H54 (cell line): Measurements from ENCODE around the gene G0S2.

Source experiments
- DNase-seq: peaks from one replicate; pipeline ENCODE4 v3.0.0; 2011; ENCODE audit warnings: low spot score, mixed read lengths; ENCODE audit not compliant: insufficient read length
- FAIRE-seq: peaks from 3 replicates; lab custom pipeline; 2011; peaks lifted over from hg19 to GRCh38; lab: Jason Lieb, UNC
- POLR2A ChIP-seq: IDR thresholded peaks from 2 replicates; pipeline ENCODE4 v1.6.1; 2011; ENCODE audit warnings: low read depth, mild to moderate bottlenecking, low read length

G0S2 gene, protein sequence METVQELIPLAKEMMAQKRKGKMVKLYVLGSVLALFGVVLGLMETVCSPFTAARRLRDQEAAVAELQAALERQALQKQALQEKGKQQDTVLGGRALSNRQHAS

DNA sequence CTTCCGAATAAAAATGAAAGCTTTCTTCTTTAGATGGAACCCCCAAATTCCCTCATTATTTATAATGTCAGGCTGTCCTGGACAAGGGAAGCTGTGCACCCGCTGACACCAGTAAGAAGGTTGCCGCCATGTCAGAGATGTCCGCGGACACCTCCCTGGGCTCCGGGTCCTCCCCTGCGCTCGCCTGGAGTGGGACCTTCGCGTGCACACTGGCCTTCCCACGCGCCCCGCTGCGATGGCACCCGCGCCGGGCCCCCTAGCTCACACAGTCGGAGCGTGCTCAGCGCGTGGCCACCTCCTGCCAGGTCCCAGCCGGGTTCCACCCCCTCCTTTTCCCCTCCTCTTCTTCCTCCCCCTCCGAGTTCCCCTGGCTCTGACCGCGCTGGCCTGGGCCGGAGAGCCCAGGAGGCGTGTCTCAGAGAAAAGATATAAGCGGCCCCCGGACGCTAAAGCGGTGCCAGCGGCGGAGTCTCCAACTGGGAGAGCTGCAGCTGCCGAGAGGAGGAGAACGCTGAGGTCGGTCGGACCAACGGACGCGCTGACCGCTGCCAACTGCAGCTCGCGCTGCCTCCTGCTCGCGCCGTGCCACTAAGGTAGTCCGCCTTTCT, at the start of gene G0S2:
Gene G0S2 (plus strand): TSS at position 456 of the 608 bp plus-strand sequence. CDS start 273 bp downstream, outside the sequence.
- DNase-seq (no peak), FAIRE-seq (no peak)
- no peak for TF ChIP-seq POLR2A

DNA sequence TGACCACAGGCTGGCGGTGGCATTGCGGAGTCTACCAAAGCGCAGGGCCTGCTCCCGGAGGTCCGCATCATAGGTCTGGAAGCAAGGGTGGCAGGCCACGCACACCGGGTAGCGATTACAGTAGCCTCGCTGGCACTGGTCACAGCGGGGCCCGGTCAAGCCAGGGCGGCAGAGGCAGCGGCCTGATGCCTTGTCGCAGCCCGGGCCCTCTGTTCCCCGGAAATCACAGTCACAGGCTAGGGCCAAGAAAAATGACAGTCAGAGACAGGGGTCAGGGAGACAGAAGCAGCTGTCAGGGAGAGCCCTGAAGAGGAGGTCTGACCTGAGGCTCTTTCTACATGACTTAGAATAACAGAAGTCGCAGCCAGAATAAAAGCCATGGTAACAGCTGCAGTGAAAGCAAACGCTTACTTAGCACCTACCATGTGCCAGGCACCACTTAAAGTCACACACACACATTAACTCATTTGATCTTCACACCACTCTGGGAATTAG, 49.4 kb upstream of the G0S2 start:
- FAIRE-seq (no peak), DNase-seq (no peak)
- TF ChIP-seq POLR2A, result no peak

DNA sequence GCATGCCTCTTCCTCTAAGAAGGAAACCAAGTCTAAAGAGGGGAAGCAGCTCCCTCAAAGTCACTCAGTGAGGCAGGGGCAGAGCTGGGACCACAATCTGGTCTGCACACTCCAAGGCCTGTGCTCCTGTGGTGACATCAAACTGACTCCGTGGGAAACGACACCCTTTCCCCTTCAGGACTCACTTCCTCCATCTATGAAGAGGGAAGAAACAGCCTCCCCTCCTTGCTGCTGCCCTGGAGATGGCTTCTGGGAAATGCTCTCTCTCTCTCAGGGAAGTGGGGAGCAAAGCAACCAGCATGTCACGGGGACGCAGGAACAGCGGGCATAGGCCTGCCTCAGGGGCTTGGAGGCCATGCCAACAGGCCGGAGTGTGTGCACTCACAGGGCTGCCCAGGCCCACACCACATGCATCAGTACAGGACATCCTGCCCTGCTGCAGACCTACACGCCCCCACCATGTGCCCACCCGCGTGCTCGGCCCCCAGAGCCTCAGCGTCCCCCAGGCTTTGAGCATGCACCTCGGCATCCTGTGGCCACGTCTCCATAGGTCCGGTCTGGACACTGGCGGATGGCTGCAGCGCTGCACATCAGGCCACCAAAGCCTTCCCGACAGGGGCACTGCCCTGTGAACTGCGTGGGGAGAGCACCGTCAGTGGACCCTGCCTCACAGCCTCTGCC, 48.7 kb upstream of the G0S2 start:
- FAIRE-seq (no peak), DNase-seq (no peak)
- no peak for TF ChIP-seq POLR2A

- DNase-seq, result no peak
- TF ChIP-seq POLR2A, result no peak
- no peak for FAIRE-seq
Measured at GRCh38 chr1:209627027-209627731, 48.0 kb upstream of the G0S2 start.

DNA sequence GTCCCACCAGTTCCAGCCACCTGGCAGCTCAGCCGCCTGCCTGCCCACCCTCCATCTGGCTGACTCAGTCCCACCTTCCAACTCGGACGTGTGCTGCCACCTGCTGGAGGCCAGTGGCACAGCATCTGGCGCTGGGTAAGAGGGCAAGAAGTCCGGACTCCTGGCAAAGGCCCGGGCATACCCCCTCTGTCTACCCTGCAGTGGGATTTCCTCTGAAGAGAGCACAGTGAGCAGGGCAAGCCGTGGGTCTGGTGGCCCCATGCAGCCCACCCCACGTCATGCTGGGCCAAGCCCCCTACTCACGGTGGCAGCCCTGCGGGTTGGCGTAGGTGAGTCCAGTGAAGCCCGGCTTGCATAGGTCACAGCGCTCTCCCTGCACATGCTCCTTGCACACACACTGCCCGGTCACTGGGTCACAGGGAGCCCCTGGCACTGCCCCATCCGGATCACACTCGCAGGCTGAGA, 47.4 kb upstream of the G0S2 start:
- DNase-seq (peak; percentile 62), FAIRE-seq (no peak)
- TF ChIP-seq POLR2A, result no peak

GRCh38 chr1:209628618-209629299, 46.5 kb upstream of the G0S2 start:
- TF ChIP-seq POLR2A, result no peak
- DNase-seq (no peak), FAIRE-seq (no peak)

DNA sequence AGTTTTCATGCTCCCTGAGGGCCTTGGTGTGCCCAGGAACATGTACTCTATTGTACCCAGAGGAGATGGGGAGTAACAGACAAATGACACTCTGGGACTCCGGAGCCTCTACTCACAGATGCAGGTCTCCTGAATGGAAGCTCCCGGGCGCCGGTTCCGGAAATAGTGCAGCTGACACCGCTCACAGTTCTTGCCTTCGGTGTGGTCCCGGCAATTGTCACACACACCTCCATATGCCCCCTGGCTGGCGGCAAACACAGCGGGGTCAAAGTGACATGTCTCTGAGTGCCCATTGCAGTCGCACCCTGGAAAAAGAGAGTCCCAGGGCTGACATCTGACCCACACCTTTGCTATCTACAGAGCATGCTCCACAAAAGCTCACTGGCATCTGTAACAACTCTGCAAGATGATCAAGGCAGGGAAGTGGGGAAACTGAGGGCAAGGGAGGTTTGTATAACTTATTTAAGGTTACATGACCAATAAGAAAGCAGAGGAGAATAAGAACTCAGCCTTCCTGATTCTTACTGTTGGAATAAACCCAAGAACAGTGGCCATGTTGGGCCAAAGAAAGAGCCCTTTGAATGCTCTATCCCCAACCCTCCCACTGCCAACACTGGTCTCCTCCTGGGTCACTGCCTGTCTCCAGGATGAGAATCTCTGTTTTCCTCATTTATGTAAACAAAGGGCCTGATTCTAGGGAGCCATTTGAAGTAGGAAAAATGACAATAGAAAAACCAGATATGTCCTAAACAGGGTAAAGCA, 45.4 kb upstream of the G0S2 start:
- no peak for TF ChIP-seq POLR2A
- no peak for DNase-seq
- FAIRE-seq, result no peak

GRCh38 chr1:209630383-209631225, 44.6 kb upstream of the G0S2 start:
- no peak for FAIRE-seq
- no peak for TF ChIP-seq POLR2A
- no peak for DNase-seq

GRCh38 chr1:209633335-209633997, 41.7 kb upstream of the G0S2 start:
- no peak for DNase-seq
- TF ChIP-seq POLR2A, result no peak
- FAIRE-seq, result no peak

GRCh38 chr1:209634005-209634737, 41.0 kb upstream of the G0S2 start:
- no peak for DNase-seq
- no peak for TF ChIP-seq POLR2A
- FAIRE-seq, result no peak

- no peak for DNase-seq
- no peak for FAIRE-seq
- no peak for TF ChIP-seq POLR2A
Measured at GRCh38 chr1:209635850-209636249, 39.4 kb upstream of the G0S2 start.
